Adrenal gland (tissue), 5 donors: ENCODE results near the gene LRRK1.

ENCODE experiments used
- CTCF ChIP-seq, 6 experiments: fragments of 450-650 bp in 4 of 6; fragments of 200-600 bp in 2 of 6; sonication (generic) in 1 of 6; IDR thresholded peaks; 1 replicate in 5 of 6; 2 replicates in 1 of 6; pipeline versions ENCODE4 v1.5.1 to v1.8.0; 2016 to 2021; ENCODE audit warnings: antibody characterized with exemption in 6 of 6, mild to moderate bottlenecking in 2 of 6, moderate library complexity in 1 of 6
- POLR2A ChIP-seq, 2 donors: fragments of 450-650 bp; IDR thresholded peaks; one replicate each; pipeline ENCODE4 v1.6.1; 2017; ENCODE audit warnings: antibody characterized with exemption in 2 of 2, mild to moderate bottlenecking in 2 of 2, moderate library complexity in 1 of 2
- donor health status: DM: no; HTN: no; CAD: no.

- TF ChIP-seq CTCF (IDR thresholded peaks at IDR 0.05) (no peak), POLR2A (IDR thresholded peaks at IDR 0.05) (no peak)
These were observed 123.9 kb downstream of the LRRK1 start for GRCh38 chr15:101043011-101043410.
